Measurements from ENCODE around the gene SPRY1. TPM values are rescaled to one million over a fixed set of nuclear protein-coding genes. Genes with fewer than 3 reads are reported as not detected.

Gene SPRY1
- total RNA-seq, 1 experiment from 2014 or later = 76.3 TPM

DNA sequence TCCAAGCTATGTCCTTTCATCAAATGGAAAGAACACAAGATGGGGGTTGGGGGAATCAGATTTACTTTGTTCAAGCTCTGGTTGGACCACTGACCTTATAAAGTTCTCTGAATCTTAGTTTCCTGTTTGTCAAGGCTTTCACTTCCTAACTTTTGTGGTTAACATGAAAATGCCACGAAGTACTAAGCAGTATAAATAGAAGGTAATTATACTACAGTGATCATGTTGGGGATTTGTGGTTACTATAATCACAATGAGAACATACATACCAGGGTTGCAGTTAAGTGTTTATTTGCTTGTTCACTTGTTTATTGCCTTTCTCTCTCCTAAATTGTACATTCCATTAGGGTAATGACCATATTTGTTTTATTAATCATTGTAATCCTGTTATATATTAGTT lies 53.2 kb downstream of the SPRY1 start:
- no peak overlapping the region for H2BK120ac ChIP-seq (ENCODE audit: low read depth, low read length, poor library complexity, severe bottlenecking)
- H3K79me2 ChIP-seq (ENCODE audit: insufficient read depth, low read length) = no peaks in the 10 kb centered on the region
- no peaks in the 10 kb centered on the region for H4K20me1 ChIP-seq (ENCODE audit: control insufficient read depth, insufficient read depth, insufficient read length)
- H2BK12ac ChIP-seq (ENCODE audit: insufficient read length, low read depth, low read length) = no peak overlapping the region
- no peak overlapping the region for H2BK15ac ChIP-seq (ENCODE audit: low read depth, low read length)
- H3K9me3 Mint-ChIP-seq = no peaks in the 10 kb centered on the region
- no peak overlapping the region for H2AK5ac ChIP-seq (ENCODE audit: insufficient read length, low read length)
- no peaks in the 10 kb centered on the region for H3K27me3 ChIP-seq (ENCODE audit: insufficient read depth, low read length)
- no peak overlapping the region for H3K4ac ChIP-seq (ENCODE audit: low read depth, low read length)
- no peak overlapping the region for H2AFZ ChIP-seq (ENCODE audit: low read length)
- no peak overlapping the region for H4K91ac ChIP-seq (ENCODE audit: insufficient read length, low read depth, low read length)
- no peak overlapping the region for H3K27ac ChIP-seq (ENCODE audit: insufficient read length, low read depth, low read length)
- no peak overlapping the region for H3K56ac ChIP-seq (ENCODE audit: insufficient read length, low read depth, low read length)
- H3K27ac Mint-ChIP-seq = no peak overlapping the region
- H3K23ac ChIP-seq (ENCODE audit: insufficient read length, low read depth, low read length) = no peak overlapping the region
- H3K79me1 ChIP-seq (ENCODE audit: insufficient read depth, low read depth, low read length, poor library complexity, severe bottlenecking) = no peaks in the 10 kb centered on the region
- no CpG with 5 or more reads among the region's 1 CpG for WGBS (ENCODE audit: extremely low coverage, insufficient read length, low lambda C conversion rate)
- H3K4me2 ChIP-seq (ENCODE audit: insufficient read depth, insufficient read length, low read length) = no peak overlapping the region
- TF ChIP-seq, protein P1, sequence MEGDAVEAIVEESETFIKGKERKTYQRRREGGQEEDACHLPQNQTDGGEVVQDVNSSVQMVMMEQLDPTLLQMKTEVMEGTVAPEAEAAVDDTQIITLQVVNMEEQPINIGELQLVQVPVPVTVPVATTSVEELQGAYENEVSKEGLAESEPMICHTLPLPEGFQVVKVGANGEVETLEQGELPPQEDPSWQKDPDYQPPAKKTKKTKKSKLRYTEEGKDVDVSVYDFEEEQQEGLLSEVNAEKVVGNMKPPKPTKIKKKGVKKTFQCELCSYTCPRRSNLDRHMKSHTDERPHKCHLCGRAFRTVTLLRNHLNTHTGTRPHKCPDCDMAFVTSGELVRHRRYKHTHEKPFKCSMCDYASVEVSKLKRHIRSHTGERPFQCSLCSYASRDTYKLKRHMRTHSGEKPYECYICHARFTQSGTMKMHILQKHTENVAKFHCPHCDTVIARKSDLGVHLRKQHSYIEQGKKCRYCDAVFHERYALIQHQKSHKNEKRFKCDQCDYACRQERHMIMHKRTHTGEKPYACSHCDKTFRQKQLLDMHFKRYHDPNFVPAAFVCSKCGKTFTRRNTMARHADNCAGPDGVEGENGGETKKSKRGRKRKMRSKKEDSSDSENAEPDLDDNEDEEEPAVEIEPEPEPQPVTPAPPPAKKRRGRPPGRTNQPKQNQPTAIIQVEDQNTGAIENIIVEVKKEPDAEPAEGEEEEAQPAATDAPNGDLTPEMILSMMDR (conservative IDR thresholded peaks at IDR 0.05) = no peak
- H3K4me1 Mint-ChIP-seq = peaks cover 13 to 15% of the 10 kb centered on the region in 2 experiments
- no peak overlapping the region for H2BK20ac ChIP-seq (ENCODE audit: low read depth, low read length, poor library complexity, severe bottlenecking)
- no peaks in the 10 kb centered on the region for H3K27me3 Mint-ChIP-seq (ENCODE audit: low read depth)
- H3K4me3 Mint-ChIP-seq = no peak overlapping the region
- H3K23me2 ChIP-seq (ENCODE audit: insufficient read length, low read depth, low read length, poor library complexity, severe bottlenecking) = no peaks in the 10 kb centered on the region
- no peak for DNase-seq
- H3T11ph ChIP-seq (ENCODE audit: low read length) = no peak overlapping the region
- H2BK5ac ChIP-seq (ENCODE audit: insufficient read length, low read length) = no peak overlapping the region
- no peak overlapping the region for H3K9ac ChIP-seq (ENCODE audit: extremely low read depth, insufficient read length, low read length)
- H3K18ac ChIP-seq (ENCODE audit: insufficient read length, low read depth, low read length) = no peak overlapping the region
- H3K36me3 Mint-ChIP-seq (ENCODE audit: insufficient read depth in 1 of 3, low read depth in 3 of 3) = no peaks in the 10 kb centered on the region
- H3K4me1 ChIP-seq (ENCODE audit: insufficient read depth, low read length) = peaks cover 2% of the 10 kb centered on the region; the same call in 1 of the 2 replicates
- H3K9me3 ChIP-seq (ENCODE audit: control insufficient read depth, low read depth, low read length) = no peaks in the 10 kb centered on the region
- H4K8ac ChIP-seq (replicated peaks; ENCODE audit: insufficient read length, low read depth, low read length) = no peak overlapping the region
- H4K5ac ChIP-seq (ENCODE audit: insufficient read length, low read depth, low read length) = no peak overlapping the region
- H3K14ac ChIP-seq (ENCODE audit: insufficient read depth, low read length) = no peak overlapping the region

All from H9 (cell line).